SU-DHL-6 (cell line): ENCODE results near the gene CAMKK1.

Experiments used
- EZH2phosphoT487 ChIP-seq: fragments of 200-600 bp; sonication (generic), shearing (Covaris generic); conservative IDR thresholded peaks from 2 replicates; pipeline ENCODE4 v1.6.1; 2018; ENCODE audit warnings: mild to moderate bottlenecking, antibody characterized with exemption, low read length, moderate library complexity, mixed read lengths
- TF ChIP-seq, protein P1 (sequence below): fragments of 200-600 bp; sonication (generic); IDR thresholded peaks from one replicate; pipeline ENCODE4 v1.5.1; 2017; ENCODE audit warnings: antibody characterized with exemption, mild to moderate bottlenecking, low read length, moderate library complexity; ENCODE audit not compliant: insufficient read depth, poor library complexity, severe bottlenecking

DNA sequence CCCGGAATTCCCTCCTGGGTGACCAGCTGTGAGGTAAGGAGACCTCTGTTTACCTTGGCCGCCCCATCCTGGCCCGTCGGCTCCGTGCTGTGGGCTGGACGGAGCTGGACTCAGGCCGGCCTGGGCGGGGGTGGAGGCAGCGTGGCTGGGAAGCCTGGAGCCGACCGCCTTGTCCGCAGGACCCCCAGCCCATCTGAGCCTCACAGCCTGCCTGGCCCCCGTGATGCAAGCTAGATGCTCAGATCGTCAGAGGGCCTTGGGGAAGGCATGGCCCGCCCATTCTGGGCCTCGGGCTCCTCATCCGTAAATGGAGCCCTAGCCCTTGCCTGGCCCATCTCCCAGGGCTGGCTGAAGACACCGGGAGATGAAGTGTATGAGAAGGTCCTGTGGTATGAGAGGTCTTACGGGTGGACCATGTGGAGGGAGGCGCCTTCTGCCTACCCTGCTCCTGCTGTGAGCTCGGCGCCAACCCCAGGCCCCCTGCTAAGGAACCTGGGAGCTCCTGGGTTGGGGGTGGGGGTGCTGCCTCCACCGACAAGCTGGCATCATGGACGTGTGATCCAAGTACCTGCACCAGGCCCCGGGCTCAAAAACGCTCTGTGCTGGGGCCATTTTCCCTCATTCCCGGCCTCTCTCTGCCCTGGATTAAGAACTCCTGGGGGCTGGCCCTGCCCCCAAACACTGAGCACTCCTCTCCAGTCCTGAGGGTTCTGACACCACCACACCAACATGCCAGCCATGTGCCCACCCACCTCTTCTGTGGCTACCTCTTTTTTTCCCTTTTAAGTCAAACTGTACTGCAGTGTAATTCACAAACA lies 28.9 kb upstream of the CAMKK1 start:
- TF ChIP-seq, protein P1, sequence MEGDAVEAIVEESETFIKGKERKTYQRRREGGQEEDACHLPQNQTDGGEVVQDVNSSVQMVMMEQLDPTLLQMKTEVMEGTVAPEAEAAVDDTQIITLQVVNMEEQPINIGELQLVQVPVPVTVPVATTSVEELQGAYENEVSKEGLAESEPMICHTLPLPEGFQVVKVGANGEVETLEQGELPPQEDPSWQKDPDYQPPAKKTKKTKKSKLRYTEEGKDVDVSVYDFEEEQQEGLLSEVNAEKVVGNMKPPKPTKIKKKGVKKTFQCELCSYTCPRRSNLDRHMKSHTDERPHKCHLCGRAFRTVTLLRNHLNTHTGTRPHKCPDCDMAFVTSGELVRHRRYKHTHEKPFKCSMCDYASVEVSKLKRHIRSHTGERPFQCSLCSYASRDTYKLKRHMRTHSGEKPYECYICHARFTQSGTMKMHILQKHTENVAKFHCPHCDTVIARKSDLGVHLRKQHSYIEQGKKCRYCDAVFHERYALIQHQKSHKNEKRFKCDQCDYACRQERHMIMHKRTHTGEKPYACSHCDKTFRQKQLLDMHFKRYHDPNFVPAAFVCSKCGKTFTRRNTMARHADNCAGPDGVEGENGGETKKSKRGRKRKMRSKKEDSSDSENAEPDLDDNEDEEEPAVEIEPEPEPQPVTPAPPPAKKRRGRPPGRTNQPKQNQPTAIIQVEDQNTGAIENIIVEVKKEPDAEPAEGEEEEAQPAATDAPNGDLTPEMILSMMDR = no peak
- no peak for TF ChIP-seq EZH2phosphoT487
